Hepatocyte (in vitro differentiated cells): ENCODE results near the gene FCHO1. TPM values are rescaled to one million over a fixed set of nuclear protein-coding genes. Genes with fewer than 3 reads are reported as not detected.

Experiments used
- DNase-seq: peaks from one replicate; pipeline ENCODE4 v3.0.0-alpha.2; 2016; ENCODE audit warnings: low spot score
- H2AFZ ChIP-seq: fragments of 200-600 bp; sonication (generic); 2 replicates; pipeline ENCODE4 v1.6.0; 2016; ENCODE audit warnings: antibody characterized with exemption, mild to moderate bottlenecking
- H3K27ac ChIP-seq: fragments of 200-600 bp; sonication (generic); 2 replicates; pipeline ENCODE4 v1.5.1; 2016; ENCODE audit warnings: mild to moderate bottlenecking
- H3K27me3 ChIP-seq: fragments of 200-600 bp; sonication (generic); 2 replicates; pipeline ENCODE4 v1.6.1; 2016
- H3K36me3 ChIP-seq: fragments of 200-600 bp; sonication (generic); replicated peaks from 2 replicates; pipeline ENCODE4 v1.5.1; 2016; ENCODE audit warnings: low read depth; ENCODE audit not compliant: insufficient read depth
- H3K4me1 ChIP-seq: fragments of 200-600 bp; sonication (generic); 2 replicates; pipeline ENCODE4 v1.5.1; 2016; ENCODE audit warnings: mild to moderate bottlenecking, moderate library complexity; ENCODE audit not compliant: insufficient read depth
- H3K4me2 ChIP-seq: fragments of 200-600 bp; sonication (generic); 2 replicates; pipeline ENCODE4 v1.6.0; 2016
- H3K4me3 ChIP-seq: fragments of 200-600 bp; sonication (generic); 2 replicates; pipeline ENCODE4 v1.5.1; 2016; ENCODE audit warnings: mild to moderate bottlenecking
- H3K79me2 ChIP-seq: fragments of 200-600 bp; sonication (generic); 2 replicates; pipeline ENCODE4 v1.6.0; 2017; ENCODE audit warnings: mild to moderate bottlenecking
- H3K9me2 ChIP-seq: fragments of 200-600 bp; sonication (generic); replicated peaks from 2 replicates; pipeline ENCODE4 v1.6.0; 2017; ENCODE audit warnings: mild to moderate bottlenecking; ENCODE audit not compliant: insufficient read depth
- H3K9me3 ChIP-seq: fragments of 200-600 bp; sonication (generic); 2 replicates; pipeline ENCODE4 v1.5.1; 2016; ENCODE audit warnings: low read depth, mild to moderate bottlenecking
- H4K20me1 ChIP-seq: fragments of 200-600 bp; sonication (generic); 2 replicates; pipeline ENCODE4 v1.6.0; 2016; ENCODE audit warnings: mild to moderate bottlenecking; ENCODE audit not compliant: insufficient read depth, poor library complexity, severe bottlenecking
- EZH2 ChIP-seq: fragments of 200-600 bp; sonication (generic); IDR thresholded peaks from 2 replicates; pipeline ENCODE4 v1.6.1; 2016; ENCODE audit warnings: antibody characterized with exemption, mild to moderate bottlenecking, borderline replicate concordance
- EZH2phosphoT487 ChIP-seq: fragments of 200-600 bp; sonication (generic); IDR thresholded peaks from one replicate; pipeline ENCODE4 v1.6.1; 2018; ENCODE audit warnings: antibody characterized with exemption, mild to moderate bottlenecking, low read depth, moderate library complexity; ENCODE audit not compliant: unreplicated experiment, severe bottlenecking
- WGBS: methylation state at CpG from one replicate; pipeline ENCODE4 v1.1.6; 2016; ENCODE audit warnings: low lambda C conversion rate; ENCODE audit errors: missing lambda C conversion rate; 5-methylcytosine and 5-hydroxymethylcytosine counted together
- polyA plus RNA-seq: library from polyadenylated mRNA; unstranded; fragments of >200 nt; fragmentation: Nextera tagmentation; extraction: Ambion mirVana; gene quantifications from 2 replicates; pipeline ENCODE4 v1.2.1, GENCODE V29; 2016
- total RNA-seq: library from RNA; depleted of rRNA; stranded (reverse); fragments of >200 nt; gene quantifications from 2 replicates; pipeline ENCODE4 v1.2.3, GENCODE V29; 2014
- TF ChIP-seq, protein P1 (sequence below): fragments of 200-600 bp; sonication (generic); IDR thresholded peaks from 2 replicates; pipeline ENCODE4 v1.5.1; 2016; ENCODE audit warnings: antibody characterized with exemption, mild to moderate bottlenecking; ENCODE audit not compliant: poor library complexity

The FCHO1 gene
- total and polyA plus RNA-seq, 2 experiments from 2014 or later: 1.9 to 2.1 TPM

DNA sequence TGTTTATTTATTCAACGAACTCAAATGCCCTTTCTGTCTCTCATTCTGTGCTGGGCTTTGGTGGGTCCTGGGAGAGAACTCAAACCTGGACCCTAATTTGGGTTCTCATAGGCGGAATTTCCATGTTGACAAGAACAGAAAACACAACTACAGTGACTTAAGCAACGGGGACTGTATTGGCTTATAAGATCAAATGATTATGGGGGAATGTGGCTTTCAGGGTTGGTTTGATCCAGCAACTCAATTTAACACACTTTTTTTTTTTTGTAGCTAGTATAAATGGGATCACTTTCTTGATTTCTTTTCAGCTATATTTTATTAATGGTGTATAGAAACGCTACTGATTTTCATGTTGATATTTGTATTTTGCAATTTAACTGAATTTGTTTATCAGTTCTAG lies 9.9 kb downstream of the FCHO1 start:
- no peaks in the 10 kb centered on the region for H3K79me2 ChIP-seq
- no peak for DNase-seq
- no peaks in the 10 kb centered on the region for H3K36me3 ChIP-seq
- no peak overlapping the region for H3K4me2 ChIP-seq
- no peaks in the 10 kb centered on the region for H3K9me3 ChIP-seq
- no peaks in the 10 kb centered on the region for H3K4me1 ChIP-seq
- TF ChIP-seq EZH2phosphoT487: no peak
- TF ChIP-seq, protein P1, sequence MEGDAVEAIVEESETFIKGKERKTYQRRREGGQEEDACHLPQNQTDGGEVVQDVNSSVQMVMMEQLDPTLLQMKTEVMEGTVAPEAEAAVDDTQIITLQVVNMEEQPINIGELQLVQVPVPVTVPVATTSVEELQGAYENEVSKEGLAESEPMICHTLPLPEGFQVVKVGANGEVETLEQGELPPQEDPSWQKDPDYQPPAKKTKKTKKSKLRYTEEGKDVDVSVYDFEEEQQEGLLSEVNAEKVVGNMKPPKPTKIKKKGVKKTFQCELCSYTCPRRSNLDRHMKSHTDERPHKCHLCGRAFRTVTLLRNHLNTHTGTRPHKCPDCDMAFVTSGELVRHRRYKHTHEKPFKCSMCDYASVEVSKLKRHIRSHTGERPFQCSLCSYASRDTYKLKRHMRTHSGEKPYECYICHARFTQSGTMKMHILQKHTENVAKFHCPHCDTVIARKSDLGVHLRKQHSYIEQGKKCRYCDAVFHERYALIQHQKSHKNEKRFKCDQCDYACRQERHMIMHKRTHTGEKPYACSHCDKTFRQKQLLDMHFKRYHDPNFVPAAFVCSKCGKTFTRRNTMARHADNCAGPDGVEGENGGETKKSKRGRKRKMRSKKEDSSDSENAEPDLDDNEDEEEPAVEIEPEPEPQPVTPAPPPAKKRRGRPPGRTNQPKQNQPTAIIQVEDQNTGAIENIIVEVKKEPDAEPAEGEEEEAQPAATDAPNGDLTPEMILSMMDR: no peak
- no peak for TF ChIP-seq EZH2
- H2AFZ ChIP-seq: no peak overlapping the region
- H4K20me1 ChIP-seq: no peaks in the 10 kb centered on the region
- H3K27me3 ChIP-seq: no peaks in the 10 kb centered on the region
- no peaks in the 10 kb centered on the region for H3K9me2 ChIP-seq
- no peak overlapping the region for H3K27ac ChIP-seq
- 86% methylated on average over 4 of the region's 4 CpGs for WGBS
- H3K4me3 ChIP-seq: no peak overlapping the region

DNA sequence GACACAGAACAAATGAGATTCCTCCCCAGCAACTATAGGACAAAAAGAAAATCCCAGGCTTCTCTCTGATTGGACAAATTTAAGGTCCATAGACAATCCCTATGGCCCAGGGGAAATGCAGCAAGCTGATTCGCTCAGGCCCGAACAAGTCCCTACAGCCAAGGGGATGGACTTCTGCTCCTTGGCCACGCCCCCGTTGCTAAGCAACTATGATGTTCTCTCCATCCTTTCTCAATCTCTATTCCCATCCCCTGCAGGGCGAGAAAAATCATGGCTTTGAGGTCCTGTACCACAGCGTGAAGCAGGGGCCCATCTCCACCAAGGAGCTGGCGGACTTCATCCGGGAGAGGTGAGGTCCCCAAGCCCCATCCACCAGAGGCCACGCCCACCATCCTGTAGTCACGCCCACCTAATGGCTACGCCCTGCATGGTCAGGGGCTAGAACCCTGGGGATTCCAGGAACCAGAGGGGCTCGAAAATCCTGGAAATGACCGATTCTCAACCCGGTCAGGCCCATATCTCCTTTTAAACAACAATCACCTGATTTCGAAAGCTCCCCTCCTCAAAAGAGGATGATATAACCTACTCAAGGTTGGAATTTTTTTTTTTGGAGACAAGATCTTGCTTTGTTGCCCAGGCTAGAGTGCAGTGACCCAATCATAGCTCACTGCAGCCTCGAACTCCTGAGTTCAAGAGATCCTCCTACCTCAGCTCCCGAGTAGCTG lies 11.4 kb downstream of the FCHO1 start:
- H3K4me2 ChIP-seq: no peak overlapping the region
- H3K79me2 ChIP-seq: no peaks in the 10 kb centered on the region
- WGBS: 58% methylated on average over 17 of the region's 17 CpGs
- no peaks in the 10 kb centered on the region for H3K9me3 ChIP-seq
- no peaks in the 10 kb centered on the region for H3K9me2 ChIP-seq
- H3K27ac ChIP-seq: no peak overlapping the region
- no peaks in the 10 kb centered on the region for H4K20me1 ChIP-seq
- H3K4me1 ChIP-seq: no peaks in the 10 kb centered on the region
- H3K36me3 ChIP-seq: no peaks in the 10 kb centered on the region
- no peak for TF ChIP-seq EZH2
- no peak for TF ChIP-seq EZH2phosphoT487
- TF ChIP-seq, protein P1: no peak
- no peak overlapping the region for H2AFZ ChIP-seq
- no peak overlapping the region for H3K4me3 ChIP-seq
- DNase-seq: no peak
- H3K27me3 ChIP-seq: no peaks in the 10 kb centered on the region

DNA sequence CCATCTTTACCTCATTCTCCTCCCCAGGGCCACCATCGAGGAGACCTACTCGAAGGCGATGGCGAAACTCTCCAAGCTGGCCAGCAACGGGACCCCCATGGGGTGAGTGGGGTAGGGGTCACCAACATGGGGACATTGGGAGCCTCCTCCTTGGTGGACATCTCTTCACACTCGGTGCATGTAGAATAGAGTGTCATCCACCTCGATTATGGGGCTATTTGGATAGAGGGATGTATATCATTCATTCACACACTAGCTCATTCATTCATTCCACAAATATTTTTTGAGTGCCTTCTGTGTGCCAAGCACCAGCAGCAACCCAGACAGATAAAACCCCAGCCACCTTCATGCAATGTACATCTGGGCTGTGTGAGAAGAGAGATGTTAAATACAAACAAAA lies 13.1 kb downstream of the FCHO1 start:
- DNase-seq: no peak

More for the DNA sequence above, 13.1 kb downstream of the FCHO1 start:
- Histone ChIP-seq H4K20me1 (no peaks in the 10 kb centered on the region), H3K4me2 (no peak overlapping the region), H3K36me3 (no peaks in the 10 kb centered on the region), H3K27ac (no peak overlapping the region), H3K4me3 (no peak overlapping the region), H3K79me2 (no peaks in the 10 kb centered on the region), H2AFZ (no peak overlapping the region), H3K4me1 (no peaks in the 10 kb centered on the region), H3K27me3 (no peaks in the 10 kb centered on the region), H3K9me2 (no peaks in the 10 kb centered on the region), H3K9me3 (no peaks in the 10 kb centered on the region)
- WGBS: 93% methylated on average over 7 of the region's 7 CpGs
- TF ChIP-seq EZH2phosphoT487 (no peak), EZH2 (no peak)
- TF ChIP-seq, protein P1: no peak
